GM12878 (cell line): ENCODE data around the gene HSP90AB1. TPM values are rescaled to one million over a fixed set of nuclear protein-coding genes. Genes with fewer than 3 reads are reported as not detected.

Source experiments
- ATAC-seq: fragments of 200-7000 bp; cut with Tn5 transposase; 3 replicates; pipeline ENCODE4 v1.9.1; 2020; ENCODE audit warnings: mild to moderate bottlenecking, moderate library complexity
- BruUV-seq: library from RNA; stranded (reverse); fragments of 400-500 nt; replicated peaks from 2 replicates; lab custom pipeline; 2021; lab: Mats Ljungman, UMichigan
- CTCF ChIA-PET: fragments of 300-600 bp; sonication (Branson Sonifier 250); formaldehyde crosslinking; extraction: SDS; loops from one replicate; lab custom pipeline; 2021; ENCODE audit warnings: inconsistent platforms; lab: Yijun Ruan, JAX
- POLR2A ChIA-PET: fragments of 350-600 bp; formaldehyde crosslinking; extraction: SDS; loops from one replicate; lab custom pipeline; 2021; ENCODE audit warnings: inconsistent platforms; lab: Charles Lee
- RAD21 ChIA-PET: fragments of 300-600 bp; sonication (Branson Sonifier 250); formaldehyde crosslinking; loops from one replicate; lab custom pipeline; 2023; ENCODE audit warnings: antibody characterized with exemption; ENCODE audit not compliant: unreplicated experiment; lab: Charles Lee
- SMC1A ChIA-PET: fragments of 300-600 bp; sonication (Branson Sonifier 250); formaldehyde crosslinking; loops from one replicate; lab custom pipeline; 2023; ENCODE audit not compliant: unreplicated experiment, uncharacterized antibody; lab: Charles Lee
- DNase-seq: peaks from one replicate; pipeline ENCODE4 v3.0.0-alpha.2; 2011; ENCODE audit warnings: low read depth, low spot score
- FAIRE-seq: peaks from 3 replicates; lab custom pipeline; 2011; peaks lifted over from hg19 to GRCh38; lab: Jason Lieb, UNC
- H2AFZ ChIP-seq: 2 replicates; pipeline ENCODE4 v1.6.0; 2011; ENCODE audit warnings: low read depth, low read length, control low read depth; ENCODE audit not compliant: control insufficient read depth
- H3K27ac ChIP-seq: 2 replicates; pipeline ENCODE4 v1.5.1; 2011; ENCODE audit warnings: control low read depth; ENCODE audit not compliant: control insufficient read depth, insufficient read depth
- H3K27me3 ChIP-seq, 2 experiments: replicated peaks in 1 of 2; 2 replicates each; pipeline versions ENCODE4 v1.6.0 to v1.6.1; 2011; ENCODE audit warnings: low read length in 1 of 2; ENCODE audit not compliant: control insufficient read depth in 2 of 2, insufficient read depth in 2 of 2
- H3K36me3 ChIP-seq, 2 experiments: 2 replicates each; pipeline ENCODE4 v1.5.1; 2011; ENCODE audit warnings: low read length in 1 of 2; ENCODE audit not compliant: control insufficient read depth in 2 of 2, insufficient read depth in 2 of 2
- H3K4me1 ChIP-seq: 2 replicates; pipeline ENCODE4 v1.6.1; 2011; ENCODE audit warnings: mild to moderate bottlenecking, low read length, moderate library complexity, mixed read lengths; ENCODE audit not compliant: control insufficient read depth, insufficient read depth
- H3K4me2 ChIP-seq: 2 replicates; pipeline ENCODE4 v1.6.0; 2011; ENCODE audit warnings: control low read depth; ENCODE audit not compliant: control insufficient read depth, insufficient read depth
- H3K4me3 ChIP-seq: fragments of 200-600 bp; sonication (generic); 2 replicates; pipeline ENCODE4 v1.5.1; 2016
- H3K79me2 ChIP-seq: 2 replicates; pipeline ENCODE4 v1.6.0; 2011; ENCODE audit warnings: low read length; ENCODE audit not compliant: control insufficient read depth, insufficient read depth
- H3K9ac ChIP-seq: 2 replicates; pipeline ENCODE4 v1.8.0; 2011; ENCODE audit warnings: low read length, control low read depth, mixed read lengths; ENCODE audit not compliant: control insufficient read depth, insufficient read depth
- H3K9me3 ChIP-seq: replicated peaks from 3 replicates; pipeline ENCODE4 v1.5.1; 2011; ENCODE audit warnings: mild to moderate bottlenecking, low read length; ENCODE audit not compliant: control insufficient read depth, insufficient read depth
- H4K20me1 ChIP-seq: 2 replicates; pipeline ENCODE4 v1.6.0; 2011; ENCODE audit not compliant: control insufficient read depth, insufficient read depth
- CBX3 ChIP-seq: fragments of 200-600 bp; sonication (generic); IDR thresholded peaks from 2 replicates; pipeline ENCODE4 v1.6.1; 2016; ENCODE audit warnings: low read depth, borderline replicate concordance
- CEBPB ChIP-seq, 2 experiments: fragments of 150-350 bp in 1 of 2; IDR thresholded peaks; 2 replicates each; pipeline ENCODE4 v1.6.1; 2012 to 2014; ENCODE audit warnings: low read depth in 2 of 2, low read length in 2 of 2, borderline replicate concordance in 1 of 2, inconsistent platforms in 1 of 2
- CHD1 ChIP-seq: IDR thresholded peaks from 2 replicates; pipeline ENCODE4 v1.6.1; 2012; ENCODE audit warnings: low read depth, low read length, improper control_type of control experiment
- CREM ChIP-seq: IDR thresholded peaks from 2 replicates; pipeline ENCODE4 v1.6.1; 2014; ENCODE audit warnings: antibody characterized with exemption, low read depth
- HDAC2 ChIP-seq: fragments of 200-600 bp; sonication (generic); IDR thresholded peaks from 2 replicates; pipeline ENCODE4 v1.6.1; 2017
- JUNB ChIP-seq: IDR thresholded peaks from 2 replicates; pipeline ENCODE4 v1.6.1; 2016; ENCODE audit warnings: antibody characterized with exemption, mild to moderate bottlenecking
- PAX5 ChIP-seq: IDR thresholded peaks from 2 replicates; pipeline ENCODE4 v1.6.1; 2011; ENCODE audit warnings: low read depth, low read length, borderline replicate concordance
- RBBP5 ChIP-seq: fragments of 200-600 bp; sonication (generic); conservative IDR thresholded peaks from 2 replicates; pipeline ENCODE4 v1.6.1; 2016
- STAT1 ChIP-seq: fragments of 450-650 bp; conservative IDR thresholded peaks from 2 replicates; pipeline ENCODE4 v1.6.1; 2014; ENCODE audit warnings: antibody characterized with exemption, mild to moderate bottlenecking
- ZNF384 ChIP-seq: IDR thresholded peaks from 2 replicates; pipeline ENCODE4 v1.6.1; 2012; ENCODE audit warnings: low read depth, mild to moderate bottlenecking, low read length, improper control_type of control experiment, borderline replicate concordance
- WGBS: methylation state at CpG from one replicate; pipeline ENCODE4 v1.1.6; 2016; ENCODE audit warnings: low lambda C conversion rate; ENCODE audit not compliant: insufficient replicate concordance, insufficient coverage; ENCODE audit errors: missing lambda C conversion rate; 5-methylcytosine and 5-hydroxymethylcytosine counted together
- in situ Hi-C: fragments of 300-500 bp; cut with MboI; formaldehyde crosslinking; loops from 9 replicates; pipeline ENCODE4 v1.14.3; 2018; ENCODE audit warnings: mixed read lengths
- intact Hi-C: fragments of 100-400 bp; cut with micrococcal nuclease; formaldehyde crosslinking; loops from one replicate; pipeline ENCODE4 v1.14.2; 2022; ENCODE audit not compliant: unreplicated experiment
- polyA plus RNA-seq, 11 experiments: library from polyadenylated mRNA; depleted of rRNA in 4 of 11; unstranded in 6 of 11; stranded (reverse) in 5 of 11; fragments of >200 nt; fragmentation: Nextera tagmentation in 4 of 11; fragmentation: Illumina TruSeq in 1 of 11; extraction: Ambion mirVana in 4 of 11; extraction: Trizol in 1 of 11; gene quantifications; 1 replicate in 1 of 11; 2 replicates in 10 of 11; pipeline versions ENCODE4 v1.2.1 to v1.2.3, GENCODE V29; 2011 to 2016; ENCODE audit warnings: inconsistent platforms in 2 of 11, missing spikeins in 2 of 11, low read depth in 1 of 11
- total RNA-seq, 4 experiments: library from RNA; depleted of rRNA in 3 of 4; stranded (reverse); fragments of >200 nt in 3 of 4; fragmentation: Illumina TruSeq in 1 of 4; extraction: Trizol in 1 of 4; gene quantifications; 2 replicates each; pipeline versions ENCODE4 v1.2.1 to v1.2.3, GENCODE V29; 2013 to 2021
- TF ChIP-seq, protein P1 (sequence below): fragments of 450-650 bp; IDR thresholded peaks from 2 replicates; pipeline ENCODE4 v1.6.1; 2018; ENCODE audit warnings: borderline replicate concordance, mild to moderate bottlenecking; ENCODE audit not compliant: partially characterized antibody
- TF ChIP-seq, protein P2 (sequence below): IDR thresholded peaks from 2 replicates; pipeline ENCODE4 v1.6.1; 2011; ENCODE audit warnings: low read depth, mild to moderate bottlenecking, low read length, moderate library complexity, borderline replicate concordance; ENCODE audit errors: extremely low read depth

HSP90AB1 gene
- total and polyA plus RNA-seq, 10 of the 15 experiments (the other 5 are each of a cell fraction or from before 2014, with no cell fraction given), result 988 to 1,682 (median 1,146) TPM

DNA sequence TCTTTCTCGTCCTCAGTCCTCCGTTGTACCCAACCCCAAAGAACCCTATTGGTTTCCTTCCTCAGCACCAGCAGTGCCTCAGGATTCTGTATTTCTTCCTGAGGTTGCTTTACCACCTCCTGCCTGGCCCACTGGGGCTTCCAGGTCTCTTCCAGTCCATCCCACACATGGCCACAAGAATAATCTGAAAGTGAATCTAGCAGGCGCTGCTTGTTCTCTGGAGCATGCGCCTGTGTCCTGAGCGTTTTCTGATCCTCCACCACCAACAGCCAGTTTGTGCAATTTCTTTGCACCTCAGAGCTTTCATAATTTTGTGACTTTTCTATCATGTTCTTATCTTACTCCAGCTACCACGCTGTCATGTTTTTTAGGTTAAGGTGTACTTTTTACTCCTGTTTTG is 11.6 kb upstream of the HSP90AB1 start:
- POLR2A ChIA-PET, result interaction anchor here (1.2 to 4.4 kb wide), 2 partner anchors 10 kb away, joined by 5 to 27 read pairs; no protein-coding TSS in a partner anchor

More for the DNA sequence above, 11.6 kb upstream of the HSP90AB1 start:
- no peak for DNase-seq
- Histone ChIP-seq H4K20me1 (no peaks in the 10 kb centered on the region), H3K79me2 (no peaks in the 10 kb centered on the region), H3K27ac (no peak overlapping the region), H2AFZ (no peak overlapping the region), H3K27me3 (no peaks in the 10 kb centered on the region), H3K36me3 (peaks cover 4 to 11% of the 10 kb centered on the region in 2 experiments; a peak in 3 of 4 replicates), H3K4me3 (no peak overlapping the region), H3K9me3 (no peaks in the 10 kb centered on the region), H3K4me1 (peaks cover 8% of the 10 kb centered on the region), H3K9ac (no peak overlapping the region), H3K4me2 (no peak overlapping the region)
- RAD21 ChIA-PET, result interaction anchor here (0.9 to 4.8 kb wide), 7 partner anchors 11 to 66 kb away, joined by 3 to 29 read pairs (median 5); partner anchors contain the start of gene SLC29A1
- BruUV-seq, result no TSS peak
- SMC1A ChIA-PET, result interaction anchor here (1.0 to 3.5 kb wide), 13 partner anchors 8 to 139 kb away, joined by 3 to 26 read pairs (median 5); partner anchors contain the start of gene SLC35B2
- WGBS, result 97% methylated on average over 6 of the region's 6 CpGs
- in situ Hi-C loops, result loop anchor here (5.0 to 10.0 kb wide), 2 partner anchors 63 to 130 kb away; no protein-coding TSS in a partner anchor
- no peak for FAIRE-seq
- ATAC-seq, result no peak
- TF ChIP-seq PAX5 (no peak), CEBPB (IDR thresholded peaks at IDR 0.05; ENCODE audit: borderline replicate concordance in 1 of 2, low read depth in 2 of 2, low read length in 2 of 2) (no peak), JUNB (no peak), CBX3 (no peak), CREM (no peak), ZNF384 (no peak), HDAC2 (no peak), RBBP5 (no peak), STAT1 (no peak), CHD1 (no peak)
- TF ChIP-seq, protein P1, sequence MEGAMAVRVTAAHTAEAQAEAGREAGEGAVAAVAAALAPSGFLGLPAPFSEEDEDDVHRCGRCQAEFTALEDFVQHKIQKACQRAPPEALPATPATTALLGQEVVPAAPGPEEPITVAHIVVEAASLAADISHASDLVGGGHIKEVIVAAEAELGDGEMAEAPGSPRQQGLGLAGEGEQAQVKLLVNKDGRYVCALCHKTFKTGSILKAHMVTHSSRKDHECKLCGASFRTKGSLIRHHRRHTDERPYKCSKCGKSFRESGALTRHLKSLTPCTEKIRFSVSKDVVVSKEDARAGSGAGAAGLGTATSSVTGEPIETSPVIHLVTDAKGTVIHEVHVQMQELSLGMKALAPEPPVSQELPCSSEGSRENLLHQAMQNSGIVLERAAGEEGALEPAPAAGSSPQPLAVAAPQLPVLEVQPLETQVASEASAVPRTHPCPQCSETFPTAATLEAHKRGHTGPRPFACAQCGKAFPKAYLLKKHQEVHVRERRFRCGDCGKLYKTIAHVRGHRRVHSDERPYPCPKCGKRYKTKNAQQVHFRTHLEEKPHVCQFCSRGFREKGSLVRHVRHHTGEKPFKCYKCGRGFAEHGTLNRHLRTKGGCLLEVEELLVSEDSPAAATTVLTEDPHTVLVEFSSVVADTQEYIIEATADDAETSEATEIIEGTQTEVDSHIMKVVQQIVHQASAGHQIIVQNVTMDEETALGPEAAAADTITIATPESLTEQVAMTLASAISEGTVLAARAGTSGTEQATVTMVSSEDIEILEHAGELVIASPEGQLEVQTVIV, result no peak
- TF ChIP-seq, protein P2, sequence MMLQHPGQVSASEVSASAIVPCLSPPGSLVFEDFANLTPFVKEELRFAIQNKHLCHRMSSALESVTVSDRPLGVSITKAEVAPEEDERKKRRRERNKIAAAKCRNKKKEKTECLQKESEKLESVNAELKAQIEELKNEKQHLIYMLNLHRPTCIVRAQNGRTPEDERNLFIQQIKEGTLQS, result no peak
- CTCF ChIA-PET, result interaction anchor here (0.7 to 6.4 kb wide), 24 partner anchors 10 to 139 kb away, joined by 3 to 117 read pairs (median 6); partner anchors contain the start of genes AARS2, HSP90AB1, MYMX and SLC29A1
- intact Hi-C loops, result no loop called here
